CD14-positive monocyte (primary cell): Measurements from ENCODE around the gene TLCD1. TPM values are rescaled to one million over a fixed set of nuclear protein-coding genes. Genes with fewer than 3 reads are reported as not detected.

Experiments
- DNase-seq, 3 donors: peaks; one replicate each; pipeline ENCODE4 v3.0.0-alpha.2; 2011 to 2022
- H2AFZ ChIP-seq: 2 replicates; pipeline ENCODE4 v1.6.0; 2012; ENCODE audit warnings: mild to moderate bottlenecking, low read depth, low read length, inconsistent platforms; ENCODE audit not compliant: insufficient read depth, poor library complexity, severe bottlenecking
- H3K27ac ChIP-seq, 2 donors: 1 replicate in 1 of 2; 2 replicates in 1 of 2; pipeline ENCODE4 v1.5.1; 2012 to 2013; ENCODE audit warnings: low read length in 2 of 2, control low read depth in 1 of 2, inconsistent platforms in 1 of 2, low read depth in 1 of 2, mild to moderate bottlenecking in 1 of 2
- H3K27me3 ChIP-seq, 2 donors: one replicate each; pipeline versions ENCODE4 v1.6.0 to v1.6.1; 2011 to 2013; ENCODE audit warnings: low read length in 2 of 2; ENCODE audit not compliant: control insufficient read depth in 2 of 2, insufficient read depth in 2 of 2
- H3K36me3 ChIP-seq, 2 donors: replicated peaks in 1 of 2; 1 replicate in 1 of 2; 2 replicates in 1 of 2; pipeline versions ENCODE4 v1.5.1 to v1.6.1; 2012 to 2013; ENCODE audit warnings: low read length in 2 of 2, control low read depth in 1 of 2, inconsistent platforms in 1 of 2, mild to moderate bottlenecking in 1 of 2; ENCODE audit not compliant: insufficient read depth in 2 of 2, control insufficient read depth in 1 of 2
- H3K4me1 ChIP-seq, 2 donors: 1 replicate in 1 of 2; 2 replicates in 1 of 2; pipeline versions ENCODE4 v1.5.1 to v1.6.1; 2012 to 2013; ENCODE audit warnings: low read length in 2 of 2, control low read depth in 1 of 2, inconsistent platforms in 1 of 2, mild to moderate bottlenecking in 1 of 2, moderate library complexity in 1 of 2; ENCODE audit not compliant: insufficient read depth in 2 of 2, control insufficient read depth in 1 of 2
- H3K4me2 ChIP-seq: replicated peaks from 2 replicates; pipeline ENCODE3; 2012; ENCODE audit warnings: low read length, moderate library complexity, mild to moderate bottlenecking; ENCODE audit not compliant: poor library complexity, severe bottlenecking; ENCODE audit errors: extremely low read depth
- H3K4me3 ChIP-seq, 3 experiments: fragments of 200-600 bp in 1 of 3; sonication (generic) in 1 of 3; replicated peaks in 1 of 3; 1 replicate in 2 of 3; 2 replicates in 1 of 3; pipeline ENCODE4 v1.5.1; 2011 to 2013; ENCODE audit warnings: low read length in 3 of 3, mild to moderate bottlenecking in 3 of 3, control low read depth in 2 of 3, low read depth in 2 of 3, inconsistent platforms in 1 of 3, moderate library complexity in 1 of 3
- H3K79me2 ChIP-seq: 2 replicates; pipeline ENCODE4 v1.6.0; 2012; ENCODE audit warnings: mild to moderate bottlenecking, control low read depth, inconsistent platforms, low read length, moderate library complexity; ENCODE audit not compliant: insufficient read depth
- H3K9ac ChIP-seq: 2 replicates; pipeline ENCODE4 v1.6.0; 2017; ENCODE audit warnings: low read length, mild to moderate bottlenecking; ENCODE audit not compliant: insufficient read depth, poor library complexity, severe bottlenecking
- H3K9me3 ChIP-seq, 2 donors: replicated peaks in 1 of 2; 1 replicate in 1 of 2; 2 replicates in 1 of 2; pipeline versions ENCODE4 v1.5.1 to v1.6.1; 2012 to 2013; ENCODE audit warnings: low read length in 2 of 2, control low read depth in 1 of 2; ENCODE audit not compliant: control insufficient read depth in 1 of 2, insufficient read depth in 1 of 2
- H4K20me1 ChIP-seq: 2 replicates; pipeline ENCODE4 v1.6.0; 2012; ENCODE audit warnings: mild to moderate bottlenecking, low read length, control low read depth, moderate library complexity; ENCODE audit not compliant: insufficient read depth
- H3K27ac Mint-ChIP-seq, 7 donors: one replicate each; pipeline ENCODE4 v1.8.0; 2020; ENCODE audit warnings: mild to moderate bottlenecking in 7 of 7, mixed read lengths in 7 of 7, moderate library complexity in 6 of 7, inconsistent platforms in 2 of 7
- H3K27me3 Mint-ChIP-seq, 3 donors: one replicate each; pipeline ENCODE4 v1.8.0; 2021 to 2022; ENCODE audit warnings: low read depth in 3 of 3, mild to moderate bottlenecking in 3 of 3, mixed read lengths in 3 of 3, moderate library complexity in 3 of 3, inconsistent platforms in 1 of 3
- H3K36me3 Mint-ChIP-seq, 2 donors: one replicate each; pipeline ENCODE4 v1.8.0; 2020; ENCODE audit warnings: mixed read lengths in 2 of 2, inconsistent platforms in 1 of 2, mild to moderate bottlenecking in 1 of 2
- H3K4me1 Mint-ChIP-seq: one replicate; pipeline ENCODE4 v1.8.0; 2020; ENCODE audit warnings: mild to moderate bottlenecking, mixed read lengths
- H3K4me3 Mint-ChIP-seq, 2 donors: one replicate each; pipeline ENCODE4 v1.8.0; 2020; ENCODE audit warnings: mild to moderate bottlenecking in 2 of 2, mixed read lengths in 2 of 2, moderate library complexity in 1 of 2
- H3K9me3 Mint-ChIP-seq, 7 donors: one replicate each; pipeline ENCODE4 v1.8.0; 2020 to 2022; ENCODE audit warnings: mixed read lengths in 7 of 7, mild to moderate bottlenecking in 6 of 7, moderate library complexity in 6 of 7, inconsistent platforms in 2 of 7
- CTCF ChIP-seq: fragments of 200-600 bp; IDR thresholded peaks from one replicate; pipeline ENCODE4 v1.8.0; 2022; ENCODE audit warnings: antibody characterized with exemption, mild to moderate bottlenecking
- WGBS: methylation state at CpG from one replicate; pipeline ENCODE4 v1.1.5; 2013; ENCODE audit warnings: missing lambda C conversion rate; ENCODE audit not compliant: insufficient coverage; 5-methylcytosine and 5-hydroxymethylcytosine counted together
- intact Hi-C, 2 donors: fragments of 100-400 bp; cut with micrococcal nuclease; formaldehyde crosslinking; loops; one replicate each; pipeline versions ENCODE4 v1.15.0 to v1.15.1; 2023
- polyA plus RNA-seq, 3 donors: library from polyadenylated mRNA; depleted of rRNA in 1 of 3; unstranded in 2 of 3; stranded (reverse) in 1 of 3; fragments of 300-500 nt in 2 of 3; fragments of >200 nt in 1 of 3; fragmentation: Illumina TruSeq in 2 of 3; gene quantifications; 1 replicate in 2 of 3; 2 replicates in 1 of 3; pipeline ENCODE4 v1.2.3, GENCODE V29; 2012 to 2021

TLCD1 gene
- polyA plus RNA-seq, 3 donors, result 0.79 TPM; not detected in 2

DNA sequence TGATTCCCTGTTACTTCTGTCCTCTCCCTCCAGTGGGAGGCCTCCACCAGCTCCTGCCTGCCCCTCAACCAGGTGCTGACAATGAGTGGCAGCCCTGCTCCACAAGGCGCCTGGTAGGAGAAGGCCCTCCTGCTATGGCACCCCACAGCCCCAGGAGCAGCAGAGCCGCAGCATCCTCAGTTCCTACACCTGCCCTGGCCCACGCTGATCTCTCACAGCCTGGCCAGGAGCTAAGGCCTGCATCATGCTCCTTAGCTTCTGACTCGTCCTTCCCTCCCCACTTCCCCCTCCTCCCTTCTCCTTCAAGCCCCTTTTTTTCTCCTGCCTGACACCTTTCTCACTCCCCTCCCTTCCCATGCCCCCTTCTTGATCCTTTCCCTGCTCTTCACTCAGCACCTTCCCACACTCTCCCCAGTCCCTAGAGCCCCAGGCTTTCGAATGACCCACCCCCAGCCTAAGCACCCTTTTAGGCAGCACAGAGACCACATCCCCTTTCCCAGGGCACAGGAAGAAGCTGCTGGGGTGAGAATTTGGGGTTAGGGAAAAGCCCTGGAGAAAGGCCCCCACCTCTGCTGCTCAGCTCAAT lies 20.9 kb downstream of the TLCD1 start:
- no peak overlapping the region for H2AFZ ChIP-seq
- H3K27me3 ChIP-seq, result no peaks in the 10 kb centered on the region
- Mint-ChIP-seq H3K36me3 (peaks cover 54 to 58% of the 10 kb centered on the region in 2 donors), H3K27me3 (peaks cover 0 to 2% (median 2%) of the 10 kb centered on the region in 3 donors), H3K4me3 (no peak overlapping the region), H3K27ac (peak overlapping the region in 5 of 7 donors; percentile 19 to 59 (median 28)), H3K9me3 (no peaks in the 10 kb centered on the region), H3K4me1 (peaks cover 4% of the 10 kb centered on the region)
- intact Hi-C loops, result no loop called here
- WGBS, result 73% methylated on average over 4 of the region's 5 CpGs
- peaks cover 7% of the 10 kb centered on the region for H4K20me1 ChIP-seq
- no peak overlapping the region for H3K27ac ChIP-seq
- no peak overlapping the region for H3K9ac ChIP-seq
- H3K9me3 ChIP-seq, result no peaks in the 10 kb centered on the region
- no peaks in the 10 kb centered on the region for H3K79me2 ChIP-seq
- no peak for DNase-seq
- H3K4me3 ChIP-seq, result no peak overlapping the region
- H3K4me2 ChIP-seq, result no peak overlapping the region
- no peak for TF ChIP-seq CTCF
- no peaks in the 10 kb centered on the region for H3K4me1 ChIP-seq
- H3K36me3 ChIP-seq, result peaks cover 44 to 56% of the 10 kb centered on the region in 2 donors

DNA sequence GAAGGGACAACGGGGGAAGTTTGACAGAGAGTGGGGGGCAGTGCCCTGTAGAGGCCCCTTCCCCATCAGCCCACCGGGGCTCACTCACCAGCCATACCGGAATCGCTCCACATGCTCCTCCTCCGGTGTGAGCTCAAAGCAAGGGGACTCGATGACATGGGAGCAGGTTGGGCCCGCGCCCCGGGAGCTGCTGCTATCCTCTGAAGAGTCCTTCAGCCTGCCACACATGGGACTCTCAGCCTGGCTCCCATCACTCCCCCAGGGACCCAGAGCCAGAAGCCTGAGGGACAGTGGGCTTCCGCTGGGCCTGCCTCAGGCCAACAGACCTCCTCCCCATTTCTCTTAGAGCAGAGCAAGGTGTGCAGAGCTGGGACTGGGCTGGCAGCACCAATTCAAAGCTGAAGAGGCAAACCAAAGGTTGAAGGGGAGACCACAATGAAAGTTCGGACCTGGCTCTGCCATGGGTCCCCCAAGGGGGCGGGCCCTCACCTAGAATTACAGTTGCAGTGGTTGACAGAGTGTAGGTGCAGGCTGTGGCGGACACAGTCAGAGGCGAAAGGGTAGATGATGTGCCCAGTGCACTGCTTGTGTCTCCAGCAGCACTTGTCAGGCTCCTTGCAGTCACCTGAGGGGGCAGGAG lies 21.7 kb downstream of the TLCD1 start:
- peaks cover 52 to 64% of the 10 kb centered on the region in 2 donors for H3K36me3 ChIP-seq
- H3K4me2 ChIP-seq, result no peak overlapping the region
- no peaks in the 10 kb centered on the region for H3K4me1 ChIP-seq
- H3K9ac ChIP-seq, result no peak overlapping the region
- no peak overlapping the region for H2AFZ ChIP-seq
- no peak overlapping the region for H3K4me3 Mint-ChIP-seq
- H3K27ac ChIP-seq, result no peak overlapping the region
- no peaks in the 10 kb centered on the region for H3K27me3 ChIP-seq
- no peaks in the 10 kb centered on the region for H3K9me3 ChIP-seq
- H3K27me3 Mint-ChIP-seq, result peaks cover 0 to 2% (median 2%) of the 10 kb centered on the region in 3 donors
- H3K27ac Mint-ChIP-seq, result peak overlapping the region in 1 of 7 donors; percentile 26
- H4K20me1 ChIP-seq, result peaks cover 8% of the 10 kb centered on the region
- no peak for DNase-seq
- H3K79me2 ChIP-seq, result no peaks in the 10 kb centered on the region
- peaks cover 2% of the 10 kb centered on the region for H3K4me1 Mint-ChIP-seq
- no peaks in the 10 kb centered on the region for H3K9me3 Mint-ChIP-seq
- H3K4me3 ChIP-seq, result no peak overlapping the region
- WGBS, result over 99% methylated on average over 13 of the region's 14 CpGs
- intact Hi-C loops, result no loop called here
- no peak for TF ChIP-seq CTCF
- peaks cover 62 to 66% of the 10 kb centered on the region in 2 donors for H3K36me3 Mint-ChIP-seq
